ENCODE measurements around the gene ICE1.

The ICE1 gene

GRCh38 chr5:5533927-5534326 is 111.5 kb downstream of the ICE1 start:
- DNase-seq (ENCODE audit: low read depth in 2 of 2), result no peak

DNA sequence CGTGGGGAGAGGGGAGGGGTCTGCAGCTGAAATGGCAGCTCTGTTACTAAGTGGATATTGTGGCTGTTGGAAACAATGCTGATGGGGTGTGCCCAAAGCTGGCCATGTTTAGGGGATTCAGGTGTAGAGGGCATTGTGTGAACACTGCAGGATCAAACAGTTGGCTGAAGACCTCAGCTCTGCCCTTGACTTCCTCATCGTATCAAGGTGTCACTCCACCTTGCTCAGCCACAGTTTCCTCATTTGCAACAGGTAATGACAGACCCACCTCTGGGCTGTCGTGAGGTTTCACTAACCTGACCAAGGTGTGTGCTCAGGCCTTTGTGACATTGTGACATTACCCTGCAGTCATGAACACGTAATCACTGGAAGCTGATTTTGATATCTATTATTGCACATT is 111.9 kb downstream of the ICE1 start:
- no peak for DNase-seq (ENCODE audit: low read depth in 2 of 2)

DNA sequence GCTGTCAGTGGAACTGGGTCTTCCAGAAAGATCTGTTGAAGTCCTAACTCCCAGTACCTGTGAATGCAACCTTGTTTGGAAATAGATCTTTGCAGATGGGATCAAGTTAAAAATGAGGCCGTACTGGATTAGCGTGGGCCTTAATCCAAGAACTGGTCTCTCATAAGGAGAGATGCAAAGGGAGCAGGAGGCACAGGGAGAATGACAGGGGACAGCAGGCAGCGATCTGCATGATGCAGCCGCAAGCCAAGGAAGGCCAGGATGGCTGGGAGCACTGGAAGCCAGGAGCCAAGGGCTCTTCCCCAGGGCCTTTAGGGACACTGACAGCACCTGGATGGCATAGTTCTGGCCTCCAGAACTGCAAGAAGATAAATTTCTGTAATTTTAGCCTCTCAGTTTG is 114.4 kb downstream of the ICE1 start:
- DNase-seq (ENCODE audit: low read depth in 2 of 2), result no peak

GRCh38 chr5:5537426-5537825 is 114.9 kb downstream of the ICE1 start:
- DNase-seq (ENCODE audit: low read depth in 2 of 2), result no peak

DNA sequence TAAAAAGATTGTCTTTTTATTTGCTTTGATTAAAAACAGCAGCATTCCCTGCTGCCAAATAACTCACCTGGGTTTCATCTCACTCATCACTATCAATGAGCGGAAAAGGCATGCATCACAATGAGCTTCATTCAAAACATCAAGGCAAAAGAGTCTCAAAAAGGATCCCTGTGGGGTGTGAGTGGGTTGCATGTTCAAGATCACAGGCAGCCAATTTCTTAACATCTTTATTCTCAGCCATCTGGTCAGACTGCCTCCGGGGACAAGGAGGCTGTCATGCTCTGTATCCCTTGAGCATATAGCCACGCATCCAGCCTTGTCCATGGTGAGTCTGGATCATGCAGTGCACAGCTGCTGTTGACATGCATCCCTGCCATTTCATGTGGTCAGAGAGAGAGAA is 117.1 kb downstream of the ICE1 start:
- no peak for DNase-seq (ENCODE audit: low read depth in 2 of 2)

All from stimulated activated CD4-positive, alpha-beta T cell treated with anti-CD3 and anti-CD28 coated beads, Interleukin-4, amount 100 ng/mL, for 48 hours (primary cell).